ENCODE measurements around the gene GPC6.

- no peak for TF ChIP-seq YY1 (IDR thresholded peaks at IDR 0.05; ENCODE audit: extremely low read depth, insufficient replicate concordance, low read depth, low read length)
- TF ChIP-seq CTCF (IDR thresholded peaks at IDR 0.05 in 2 of 3, conservative IDR thresholded peaks at IDR 0.05 in 1 of 3; ENCODE audit: borderline replicate concordance in 1 of 3, insufficient read depth in 1 of 3, low read depth in 2 of 3, low read length in 2 of 3): no peak
- no peak for TF ChIP-seq SP1 (IDR thresholded peaks at IDR 0.05; ENCODE audit: low read depth)
- TF ChIP-seq TCF7L2 (IDR thresholded peaks at IDR 0.05; ENCODE audit: borderline replicate concordance, extremely low read depth, insufficient read depth, insufficient read length): no peak
- TF ChIP-seq POLR2A (IDR thresholded peaks at IDR 0.05; ENCODE audit: borderline replicate concordance, extremely low read depth, insufficient read depth, insufficient read length): no peak
- no peak for TF ChIP-seq ZNF274 (IDR thresholded peaks at IDR 0.05; ENCODE audit: low read depth, low read length)
- TF ChIP-seq POLR2AphosphoS5 (IDR thresholded peaks at IDR 0.05; ENCODE audit: low read depth, low read length): no peak
- TF ChIP-seq SIN3A (IDR thresholded peaks at IDR 0.05; ENCODE audit: low read depth): no peak
- TF ChIP-seq MAX (IDR thresholded peaks at IDR 0.05): no peak
These were observed 19.5 kb downstream of the GPC6 start for GRCh38 chr13:93246069-93246468.
